SKM-1 treated with dmso at 0.1 percent for 144 hours (cell line): Measurements from ENCODE around the gene PTPRN2.

Experiments used
- DNase-seq: peaks from one replicate; lab custom pipeline; 2025; ENCODE audit not compliant: unreplicated experiment; lab: John Stamatoyannopoulos, UW

The PTPRN2 gene

GRCh38 chr7:157799076-157799685, 788.4 kb downstream of the PTPRN2 start:
- DNase-seq = no peak

- DNase-seq = no peak
These were observed 790.3 kb downstream of the PTPRN2 start for GRCh38 chr7:157797361-157797760.

- DNase-seq = no peak
These were observed 790.8 kb downstream of the PTPRN2 start for GRCh38 chr7:157796846-157797245.

GRCh38 chr7:157795643-157796042, 792.0 kb downstream of the PTPRN2 start:
- DNase-seq = no peak

GRCh38 chr7:157795199-157795598, 792.4 kb downstream of the PTPRN2 start:
- DNase-seq = no peak

GRCh38 chr7:157794746-157795065, 792.9 kb downstream of the PTPRN2 start:
- DNase-seq = no peak

- no peak for DNase-seq
These were observed 793.5 kb downstream of the PTPRN2 start for GRCh38 chr7:157793973-157794745.

GRCh38 chr7:157793087-157793353, 794.6 kb downstream of the PTPRN2 start:
- DNase-seq = no peak

- no peak for DNase-seq
These were observed 795.2 kb downstream of the PTPRN2 start for GRCh38 chr7:157792241-157793086.

GRCh38 chr7:157791666-157792065, 796.0 kb downstream of the PTPRN2 start:
- no peak for DNase-seq

- no peak for DNase-seq
These were observed 796.4 kb downstream of the PTPRN2 start for GRCh38 chr7:157791261-157791660.

- DNase-seq = no peak
These were observed 797.7 kb downstream of the PTPRN2 start for GRCh38 chr7:157789942-157790341.

GRCh38 chr7:157789094-157789493, 798.5 kb downstream of the PTPRN2 start:
- no peak for DNase-seq

- no peak for DNase-seq
These were observed 799.0 kb downstream of the PTPRN2 start for GRCh38 chr7:157788573-157788972.

GRCh38 chr7:157787275-157787701, 800.3 kb downstream of the PTPRN2 start:
- no peak for DNase-seq

- no peak for DNase-seq
These were observed 801.0 kb downstream of the PTPRN2 start for GRCh38 chr7:157786375-157787274.

- no peak for DNase-seq
These were observed 802.0 kb downstream of the PTPRN2 start for GRCh38 chr7:157785486-157786186.

GRCh38 chr7:157784979-157785441, 802.6 kb downstream of the PTPRN2 start:
- no peak for DNase-seq

- no peak for DNase-seq
These were observed 803.4 kb downstream of the PTPRN2 start for GRCh38 chr7:157784041-157784835.

- DNase-seq = no peak
These were observed 805.6 kb downstream of the PTPRN2 start for GRCh38 chr7:157782041-157782440.
